ENCODE data around the gene IL9.

IL9 gene

GRCh38 chr5:135850231-135850630 is 45.4 kb downstream of the IL9 start:
- TF ChIP-seq GATA2 (IDR thresholded peaks at IDR 0.05; ENCODE audit: low read depth, low read length), result no peak
- TF ChIP-seq GATA3 (IDR thresholded peaks at IDR 0.05; ENCODE audit: low read depth, low read length), result no peak

- TF ChIP-seq GATA2 (IDR thresholded peaks at IDR 0.05; ENCODE audit: low read depth, low read length) (no peak), GATA3 (IDR thresholded peaks at IDR 0.05; ENCODE audit: low read depth, low read length) (no peak)
These were observed 47.7 kb downstream of the IL9 start for GRCh38 chr5:135847976-135848375.

GRCh38 chr5:135846311-135846710 is 49.3 kb downstream of the IL9 start:
- TF ChIP-seq GATA2 (IDR thresholded peaks at IDR 0.05; ENCODE audit: low read depth, low read length) (no peak), GATA3 (IDR thresholded peaks at IDR 0.05; ENCODE audit: low read depth, low read length) (no peak)

GRCh38 chr5:135843571-135844337 is 51.9 kb downstream of the IL9 start:
- TF ChIP-seq GATA2 (IDR thresholded peaks at IDR 0.05; ENCODE audit: low read depth, low read length) (no peak), GATA3 (IDR thresholded peaks at IDR 0.05; ENCODE audit: low read depth, low read length) (no peak)

GRCh38 chr5:135842737-135843136 is 52.9 kb downstream of the IL9 start:
- TF ChIP-seq GATA2 (IDR thresholded peaks at IDR 0.05; ENCODE audit: low read depth, low read length) (no peak), GATA3 (IDR thresholded peaks at IDR 0.05; ENCODE audit: low read depth, low read length) (no peak)
